ENCODE measurements around the gene BMP7.

BMP7 gene

GRCh38 chr20:57153238-57153905, 113.1 kb downstream of the BMP7 start:
- H3K36me3 ChIP-seq (ENCODE audit: insufficient read depth, low read length): no peaks in the 10 kb centered on the region
- no peak overlapping the region for H3K9ac ChIP-seq (ENCODE audit: insufficient read length)
- no peak overlapping the region for H3K27ac ChIP-seq
- DNase-seq (ENCODE audit: low read depth, low spot score): no peak
- TF ChIP-seq POLR2AphosphoS5 (IDR thresholded peaks at IDR 0.05; ENCODE audit: borderline replicate concordance, low read depth, low read length) (no peak), FOXP2 (optimal IDR thresholded peaks at IDR 0.05; ENCODE audit: control extremely low read depth, extremely low read length, insufficient read depth) (no peak), EZH2 (IDR thresholded peaks at IDR 0.05) (no peak)
- H3K4me3 ChIP-seq: no peak overlapping the region
- H3K9me3 ChIP-seq (ENCODE audit: low read depth, low read length): no peaks in the 10 kb centered on the region

- H3K36me3 ChIP-seq (ENCODE audit: insufficient read depth, low read length): no peaks in the 10 kb centered on the region
- no peak for DNase-seq (ENCODE audit: low read depth, low spot score)
- no peaks in the 10 kb centered on the region for H3K9me3 ChIP-seq (ENCODE audit: low read depth, low read length)
- no peak overlapping the region for H3K27ac ChIP-seq
- no peak overlapping the region for H3K9ac ChIP-seq (ENCODE audit: insufficient read length)
- TF ChIP-seq EZH2 (IDR thresholded peaks at IDR 0.05) (no peak), FOXP2 (optimal IDR thresholded peaks at IDR 0.05; ENCODE audit: control extremely low read depth, extremely low read length, insufficient read depth) (no peak), POLR2AphosphoS5 (IDR thresholded peaks at IDR 0.05; ENCODE audit: borderline replicate concordance, low read depth, low read length) (no peak)
- no peak overlapping the region for H3K4me3 ChIP-seq
These were observed 113.9 kb downstream of the BMP7 start for GRCh38 chr20:57152557-57152956.

GRCh38 chr20:57150559-57150958, 115.9 kb downstream of the BMP7 start:
- no peaks in the 10 kb centered on the region for H3K36me3 ChIP-seq (ENCODE audit: insufficient read depth, low read length)
- no peak overlapping the region for H3K9ac ChIP-seq (ENCODE audit: insufficient read length)
- H3K4me3 ChIP-seq: no peak overlapping the region
- H3K27ac ChIP-seq: no peak overlapping the region
- H3K9me3 ChIP-seq (ENCODE audit: low read depth, low read length): no peaks in the 10 kb centered on the region
- TF ChIP-seq FOXP2 (optimal IDR thresholded peaks at IDR 0.05; ENCODE audit: control extremely low read depth, extremely low read length, insufficient read depth): no peak
- TF ChIP-seq POLR2AphosphoS5 (IDR thresholded peaks at IDR 0.05; ENCODE audit: borderline replicate concordance, low read depth, low read length): no peak
- no peak for TF ChIP-seq EZH2 (IDR thresholded peaks at IDR 0.05)
- no peak for DNase-seq (ENCODE audit: low read depth, low spot score)

GRCh38 chr20:57148263-57148662, 118.2 kb downstream of the BMP7 start:
- no peaks in the 10 kb centered on the region for H3K9me3 ChIP-seq (ENCODE audit: low read depth, low read length)
- H3K27ac ChIP-seq: no peak overlapping the region
- no peak for DNase-seq (ENCODE audit: low read depth, low spot score)
- H3K36me3 ChIP-seq (ENCODE audit: insufficient read depth, low read length): no peaks in the 10 kb centered on the region
- TF ChIP-seq EZH2 (IDR thresholded peaks at IDR 0.05): no peak
- TF ChIP-seq POLR2AphosphoS5 (IDR thresholded peaks at IDR 0.05; ENCODE audit: borderline replicate concordance, low read depth, low read length): no peak
- TF ChIP-seq FOXP2 (optimal IDR thresholded peaks at IDR 0.05; ENCODE audit: control extremely low read depth, extremely low read length, insufficient read depth): no peak
- H3K9ac ChIP-seq (ENCODE audit: insufficient read length): no peak overlapping the region
- H3K4me3 ChIP-seq: no peak overlapping the region

GRCh38 chr20:57147185-57147584, 119.3 kb downstream of the BMP7 start:
- Histone ChIP-seq H3K36me3 (ENCODE audit: insufficient read depth, low read length) (no peaks in the 10 kb centered on the region), H3K4me3 (no peak overlapping the region), H3K9me3 (ENCODE audit: low read depth, low read length) (no peaks in the 10 kb centered on the region), H3K27ac (no peak overlapping the region), H3K9ac (ENCODE audit: insufficient read length) (no peak overlapping the region)
- no peak for DNase-seq (ENCODE audit: low read depth, low spot score)
- no peak for TF ChIP-seq POLR2AphosphoS5 (IDR thresholded peaks at IDR 0.05; ENCODE audit: borderline replicate concordance, low read depth, low read length)
- no peak for TF ChIP-seq EZH2 (IDR thresholded peaks at IDR 0.05)
- TF ChIP-seq FOXP2 (optimal IDR thresholded peaks at IDR 0.05; ENCODE audit: control extremely low read depth, extremely low read length, insufficient read depth): no peak

GRCh38 chr20:57146155-57146554, 120.3 kb downstream of the BMP7 start:
- Histone ChIP-seq H3K9ac (ENCODE audit: insufficient read length) (no peak overlapping the region), H3K36me3 (ENCODE audit: insufficient read depth, low read length) (no peaks in the 10 kb centered on the region), H3K27ac (no peak overlapping the region), H3K9me3 (ENCODE audit: low read depth, low read length) (no peaks in the 10 kb centered on the region), H3K4me3 (no peak overlapping the region)
- TF ChIP-seq EZH2 (IDR thresholded peaks at IDR 0.05) (no peak), FOXP2 (optimal IDR thresholded peaks at IDR 0.05; ENCODE audit: control extremely low read depth, extremely low read length, insufficient read depth) (no peak), POLR2AphosphoS5 (IDR thresholded peaks at IDR 0.05; ENCODE audit: borderline replicate concordance, low read depth, low read length) (no peak)
- DNase-seq (ENCODE audit: low read depth, low spot score): no peak

- H3K36me3 ChIP-seq (ENCODE audit: insufficient read depth, low read length): no peaks in the 10 kb centered on the region
- no peak overlapping the region for H3K4me3 ChIP-seq
- H3K27ac ChIP-seq: no peak overlapping the region
- DNase-seq (ENCODE audit: low read depth, low spot score): no peak
- no peaks in the 10 kb centered on the region for H3K9me3 ChIP-seq (ENCODE audit: low read depth, low read length)
- no peak overlapping the region for H3K9ac ChIP-seq (ENCODE audit: insufficient read length)
- TF ChIP-seq EZH2 (IDR thresholded peaks at IDR 0.05): no peak
- TF ChIP-seq FOXP2 (optimal IDR thresholded peaks at IDR 0.05; ENCODE audit: control extremely low read depth, extremely low read length, insufficient read depth): no peak
- no peak for TF ChIP-seq POLR2AphosphoS5 (IDR thresholded peaks at IDR 0.05; ENCODE audit: borderline replicate concordance, low read depth, low read length)
These were observed 121.3 kb downstream of the BMP7 start for GRCh38 chr20:57145089-57145631.

GRCh38 chr20:57143173-57143572, 123.3 kb downstream of the BMP7 start:
- DNase-seq (ENCODE audit: low read depth, low spot score): no peak
- Histone ChIP-seq H3K36me3 (ENCODE audit: insufficient read depth, low read length) (no peaks in the 10 kb centered on the region), H3K9ac (ENCODE audit: insufficient read length) (no peak overlapping the region), H3K4me3 (no peak overlapping the region), H3K9me3 (ENCODE audit: low read depth, low read length) (no peaks in the 10 kb centered on the region), H3K27ac (no peak overlapping the region)
- TF ChIP-seq FOXP2 (optimal IDR thresholded peaks at IDR 0.05; ENCODE audit: control extremely low read depth, extremely low read length, insufficient read depth): no peak
- no peak for TF ChIP-seq POLR2AphosphoS5 (IDR thresholded peaks at IDR 0.05; ENCODE audit: borderline replicate concordance, low read depth, low read length)
- TF ChIP-seq EZH2 (IDR thresholded peaks at IDR 0.05): no peak
